GM12864 (cell line): ENCODE data around the gene TADA2A.

Experiments used
- DNase-seq: peaks from one replicate; pipeline ENCODE4 v3.0.0-alpha.2; 2011; ENCODE audit warnings: low read depth
- H3K4me3 ChIP-seq: 2 replicates; pipeline ENCODE4 v1.5.1; 2011; ENCODE audit warnings: mild to moderate bottlenecking, low read depth, low read length, control low read depth
- TF ChIP-seq, protein P1 (sequence below): IDR thresholded peaks from 2 replicates; pipeline ENCODE4 v1.5.1; 2011; ENCODE audit warnings: low read depth, mild to moderate bottlenecking, moderate library complexity, low read length, control low read depth, inconsistent platforms; ENCODE audit errors: missing control alignments

Gene TADA2A

DNA sequence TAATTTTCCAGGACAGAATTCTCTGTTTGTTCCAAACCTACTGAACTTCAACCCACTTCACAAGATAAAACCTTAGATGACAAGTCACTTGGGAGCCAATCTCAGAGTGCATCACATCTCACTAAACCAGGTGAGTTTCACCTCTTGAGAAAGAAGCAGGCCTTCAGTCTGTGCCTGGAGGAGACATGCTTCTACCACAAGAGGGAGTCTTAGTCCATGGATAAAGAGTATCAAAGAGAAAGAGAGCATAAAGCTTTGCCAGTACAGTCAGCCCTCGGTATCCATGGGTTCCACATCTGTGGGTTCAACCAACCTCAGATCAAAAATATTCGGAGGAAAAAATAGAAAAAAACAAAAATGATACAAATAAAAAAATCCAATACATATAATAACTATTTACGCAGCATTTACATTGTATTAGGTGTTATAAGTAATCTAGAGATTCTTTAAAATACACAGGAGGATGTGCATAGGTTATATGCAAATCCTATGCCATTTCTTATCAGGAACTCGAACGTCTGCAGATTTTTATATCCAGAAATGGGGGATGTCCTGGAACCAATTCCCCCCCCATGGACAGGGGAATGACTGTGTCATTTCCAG is 120.7 kb downstream of the TADA2A start:
- DNase-seq: peak; percentile 15

More for the DNA sequence above, 120.7 kb downstream of the TADA2A start:
- no peak overlapping the region for H3K4me3 ChIP-seq
- TF ChIP-seq, protein P1, sequence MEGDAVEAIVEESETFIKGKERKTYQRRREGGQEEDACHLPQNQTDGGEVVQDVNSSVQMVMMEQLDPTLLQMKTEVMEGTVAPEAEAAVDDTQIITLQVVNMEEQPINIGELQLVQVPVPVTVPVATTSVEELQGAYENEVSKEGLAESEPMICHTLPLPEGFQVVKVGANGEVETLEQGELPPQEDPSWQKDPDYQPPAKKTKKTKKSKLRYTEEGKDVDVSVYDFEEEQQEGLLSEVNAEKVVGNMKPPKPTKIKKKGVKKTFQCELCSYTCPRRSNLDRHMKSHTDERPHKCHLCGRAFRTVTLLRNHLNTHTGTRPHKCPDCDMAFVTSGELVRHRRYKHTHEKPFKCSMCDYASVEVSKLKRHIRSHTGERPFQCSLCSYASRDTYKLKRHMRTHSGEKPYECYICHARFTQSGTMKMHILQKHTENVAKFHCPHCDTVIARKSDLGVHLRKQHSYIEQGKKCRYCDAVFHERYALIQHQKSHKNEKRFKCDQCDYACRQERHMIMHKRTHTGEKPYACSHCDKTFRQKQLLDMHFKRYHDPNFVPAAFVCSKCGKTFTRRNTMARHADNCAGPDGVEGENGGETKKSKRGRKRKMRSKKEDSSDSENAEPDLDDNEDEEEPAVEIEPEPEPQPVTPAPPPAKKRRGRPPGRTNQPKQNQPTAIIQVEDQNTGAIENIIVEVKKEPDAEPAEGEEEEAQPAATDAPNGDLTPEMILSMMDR: peak; percentile 55
